ENCODE measurements around the gene ZDHHC16.
A peak's percentile ranks its signal among the peaks of the same experiment; 100 is the strongest.

DNA sequence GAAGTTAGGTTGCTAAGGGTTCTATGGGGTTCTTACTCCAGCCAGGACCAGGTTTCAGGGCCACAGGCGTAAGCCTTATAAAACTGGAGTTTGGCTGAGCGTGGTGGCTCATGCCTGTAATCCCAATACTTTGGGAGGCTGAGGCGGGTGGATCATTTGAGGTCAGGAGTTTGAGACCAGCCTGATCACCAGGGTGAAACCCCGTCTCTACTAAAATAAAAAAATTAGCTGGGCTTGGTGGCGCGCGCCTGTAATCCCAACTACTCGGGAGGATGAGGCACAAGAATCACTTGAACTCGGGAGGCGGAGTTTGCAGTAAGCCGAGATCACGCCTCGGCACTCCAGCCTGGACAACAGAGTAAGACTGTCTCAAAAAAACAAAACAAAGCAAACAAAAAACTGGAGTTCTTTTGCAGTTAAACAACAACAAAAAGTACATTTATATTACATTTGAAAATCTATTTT lies 44.5 kb upstream of the ZDHHC16 start:
- TF ChIP-seq, protein P1, sequence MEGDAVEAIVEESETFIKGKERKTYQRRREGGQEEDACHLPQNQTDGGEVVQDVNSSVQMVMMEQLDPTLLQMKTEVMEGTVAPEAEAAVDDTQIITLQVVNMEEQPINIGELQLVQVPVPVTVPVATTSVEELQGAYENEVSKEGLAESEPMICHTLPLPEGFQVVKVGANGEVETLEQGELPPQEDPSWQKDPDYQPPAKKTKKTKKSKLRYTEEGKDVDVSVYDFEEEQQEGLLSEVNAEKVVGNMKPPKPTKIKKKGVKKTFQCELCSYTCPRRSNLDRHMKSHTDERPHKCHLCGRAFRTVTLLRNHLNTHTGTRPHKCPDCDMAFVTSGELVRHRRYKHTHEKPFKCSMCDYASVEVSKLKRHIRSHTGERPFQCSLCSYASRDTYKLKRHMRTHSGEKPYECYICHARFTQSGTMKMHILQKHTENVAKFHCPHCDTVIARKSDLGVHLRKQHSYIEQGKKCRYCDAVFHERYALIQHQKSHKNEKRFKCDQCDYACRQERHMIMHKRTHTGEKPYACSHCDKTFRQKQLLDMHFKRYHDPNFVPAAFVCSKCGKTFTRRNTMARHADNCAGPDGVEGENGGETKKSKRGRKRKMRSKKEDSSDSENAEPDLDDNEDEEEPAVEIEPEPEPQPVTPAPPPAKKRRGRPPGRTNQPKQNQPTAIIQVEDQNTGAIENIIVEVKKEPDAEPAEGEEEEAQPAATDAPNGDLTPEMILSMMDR (IDR thresholded peaks at IDR 0.05), result peak in 1 of 4 experiments; percentile 12
- no peak for TF ChIP-seq POLR2A (IDR thresholded peaks at IDR 0.05)

All from uterus (tissue), 2 donors.